Measurements from ENCODE around the gene RIPOR1.

Gene RIPOR1

GRCh38 chr16:67594956-67595355, 66.3 kb downstream of the RIPOR1 start:
- in situ Hi-C loops (cut with HindIII; ENCODE audit: low sequenced_read_pairs), result no loop called here

Measured in endothelial cell of hepatic sinusoid (primary cell).